ENCODE data around the gene SULT1C2.
"Not testable (repeated sequence)": the region's sequence is repeated elsewhere in the genome, so short reads cannot be mapped to it uniquely, and the experiment has no call there.

The SULT1C2 gene

DNA sequence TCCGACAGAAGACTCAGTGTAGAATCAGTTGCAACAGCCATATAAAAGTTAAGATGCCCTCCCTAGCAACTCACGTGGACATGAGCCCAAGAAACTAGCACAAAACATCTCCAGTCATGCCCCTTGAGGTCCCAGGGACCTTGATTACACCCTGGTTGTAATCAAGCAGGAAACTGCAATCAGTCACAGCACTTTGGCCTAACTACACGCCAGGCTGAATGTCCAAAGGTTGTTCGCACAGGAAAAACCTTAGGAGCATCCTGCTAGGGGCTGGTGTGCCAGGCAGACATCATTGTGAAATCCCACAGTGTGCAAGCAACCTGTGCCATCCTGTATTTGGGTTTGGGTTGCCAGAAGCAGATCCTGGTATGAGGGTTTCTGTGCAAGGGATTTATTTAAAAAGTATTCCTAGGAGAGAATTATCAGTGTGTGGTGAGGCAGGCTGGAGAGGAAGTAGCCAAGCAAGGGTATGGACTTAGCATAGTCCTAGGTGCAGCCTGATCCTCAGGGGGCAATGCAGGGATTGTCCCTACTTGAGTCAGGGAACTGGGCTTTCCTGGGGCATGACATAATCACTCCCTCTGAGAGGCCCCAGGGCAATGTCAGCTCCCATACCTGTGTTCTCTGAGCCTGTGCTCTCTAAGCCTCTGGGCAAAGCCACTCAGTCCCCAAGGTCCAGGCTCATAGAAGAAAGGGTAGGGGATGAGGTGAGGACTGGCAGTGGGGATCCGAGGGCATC, 17.8 kb upstream of the SULT1C2 start:
- TF ChIP-seq GATA1 (IDR thresholded peaks at IDR 0.05; ENCODE audit: low read depth, low read length) = no peak
- TF ChIP-seq POLR2A (IDR thresholded peaks at IDR 0.05; ENCODE audit: low read length) = no peak
- DNase-seq = no peak

DNA sequence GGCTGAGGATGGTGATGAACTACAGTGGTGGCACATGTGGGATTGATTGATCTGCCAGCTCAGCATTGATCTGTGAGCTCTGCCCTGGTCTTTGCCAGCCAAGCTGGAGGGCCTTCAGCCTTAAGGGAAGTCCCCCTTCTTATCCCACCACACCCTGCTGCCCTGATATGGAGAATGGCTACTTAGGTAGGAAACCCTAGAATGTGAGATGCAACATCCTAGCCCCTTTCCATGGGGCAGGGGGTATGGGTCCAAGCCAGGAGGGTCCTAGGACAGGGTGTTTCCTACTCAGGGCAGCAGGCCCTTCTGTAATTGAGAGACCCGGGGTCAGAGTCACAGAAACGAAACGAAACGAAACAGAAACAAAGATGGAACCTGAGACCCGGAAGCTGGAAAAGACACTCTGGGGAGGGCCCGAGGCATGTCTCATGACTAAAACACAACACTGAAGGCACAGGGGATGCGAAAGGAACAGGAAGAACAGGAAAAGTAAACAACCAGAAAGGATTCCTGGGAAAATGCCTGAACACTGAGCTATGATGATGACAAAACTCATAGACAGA, 16.9 kb upstream of the SULT1C2 start:
- DNase-seq = no peak
- TF ChIP-seq POLR2A (IDR thresholded peaks at IDR 0.05; ENCODE audit: low read length) = no peak
- TF ChIP-seq GATA1 (IDR thresholded peaks at IDR 0.05; ENCODE audit: low read depth, low read length) = no peak

DNA sequence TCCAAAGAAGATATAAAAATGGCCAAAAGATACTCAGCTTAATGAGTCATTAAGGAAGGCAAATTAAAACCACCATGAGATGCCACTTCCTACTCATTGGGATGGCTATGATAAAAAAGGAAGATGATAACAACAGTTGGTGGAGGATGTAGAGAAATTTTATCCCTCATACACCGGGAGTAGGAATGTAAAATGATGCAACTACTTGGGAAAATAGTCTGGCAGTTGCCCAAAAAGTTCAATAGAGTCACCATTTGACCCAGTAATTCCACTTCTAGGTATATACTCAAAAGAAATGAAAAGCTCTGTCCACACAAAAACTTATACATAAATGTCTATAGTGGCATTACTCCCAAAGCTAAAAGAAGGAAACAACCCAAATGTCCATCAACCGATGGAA, 10.1 kb upstream of the SULT1C2 start:
- TF ChIP-seq POLR2A (IDR thresholded peaks at IDR 0.05; ENCODE audit: low read length) (no peak), GATA1 (IDR thresholded peaks at IDR 0.05; ENCODE audit: low read depth, low read length) (no peak)
- DNase-seq = no peak

DNA sequence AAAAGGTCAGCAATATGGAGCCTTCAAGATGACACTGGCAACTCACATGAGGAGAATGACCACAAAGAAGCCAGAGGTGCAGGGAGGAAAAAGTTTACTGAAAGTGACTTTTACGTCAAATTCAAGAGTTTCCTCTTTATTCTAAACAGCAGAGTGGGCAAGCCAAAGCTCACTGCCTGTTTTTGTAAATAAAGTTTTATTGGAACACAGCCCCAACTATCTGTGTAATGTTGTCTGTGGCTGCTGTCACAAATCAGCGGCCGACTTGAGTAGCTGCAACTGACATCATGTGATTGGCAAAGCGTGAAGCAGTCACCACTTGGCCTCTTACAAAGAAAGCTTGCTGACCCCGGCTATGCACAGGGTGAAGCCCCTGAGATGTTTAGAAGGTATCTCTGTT, 9.2 kb upstream of the SULT1C2 start:
- DNase-seq = no peak
- TF ChIP-seq GATA1 (IDR thresholded peaks at IDR 0.05; ENCODE audit: low read depth, low read length) (no peak), POLR2A (IDR thresholded peaks at IDR 0.05; ENCODE audit: low read length) (no peak)

DNA sequence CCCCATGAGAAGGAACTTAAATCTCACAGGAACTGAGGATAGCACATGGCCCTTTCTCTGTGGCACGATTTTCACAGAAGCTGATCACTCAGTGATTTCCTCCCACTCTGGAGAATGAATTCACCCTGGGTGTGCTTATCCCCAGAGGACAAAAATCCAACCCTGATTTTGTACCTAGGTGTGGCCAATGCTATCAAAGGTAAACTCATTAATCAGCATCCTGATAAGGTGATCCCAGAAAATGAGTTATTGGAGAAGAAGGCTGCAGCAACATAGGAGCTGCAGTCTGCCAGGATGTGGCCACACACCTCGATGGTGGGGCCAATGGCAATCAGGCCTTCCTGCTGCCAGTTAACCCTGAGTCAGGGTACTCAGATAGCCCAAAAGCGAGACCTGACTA, 8.2 kb upstream of the SULT1C2 start:
- no peak for DNase-seq
- TF ChIP-seq POLR2A (IDR thresholded peaks at IDR 0.05; ENCODE audit: low read length) = no peak
- no peak for TF ChIP-seq GATA1 (IDR thresholded peaks at IDR 0.05; ENCODE audit: low read depth, low read length)

DNA sequence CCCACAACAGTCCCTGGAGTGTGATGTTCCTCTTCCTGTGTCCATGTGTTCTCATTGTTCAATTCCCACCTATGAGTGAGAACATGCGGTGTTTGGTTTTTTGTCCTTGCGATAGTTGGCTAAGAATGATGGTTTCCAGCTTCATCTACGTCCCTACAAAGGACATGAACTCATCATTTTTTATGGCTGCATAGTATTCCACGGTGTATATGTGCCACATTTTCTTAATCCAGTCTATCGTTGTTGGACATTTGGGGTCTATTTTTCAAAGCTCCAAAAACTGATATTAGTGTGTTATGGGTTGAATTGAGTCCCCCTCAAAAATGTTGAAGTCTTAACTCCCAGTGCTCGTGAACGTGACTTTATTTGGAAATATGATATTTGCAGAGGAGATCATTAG, 4.1 kb upstream of the SULT1C2 start:
- not testable (repeated sequence) for DNase-seq

DNA sequence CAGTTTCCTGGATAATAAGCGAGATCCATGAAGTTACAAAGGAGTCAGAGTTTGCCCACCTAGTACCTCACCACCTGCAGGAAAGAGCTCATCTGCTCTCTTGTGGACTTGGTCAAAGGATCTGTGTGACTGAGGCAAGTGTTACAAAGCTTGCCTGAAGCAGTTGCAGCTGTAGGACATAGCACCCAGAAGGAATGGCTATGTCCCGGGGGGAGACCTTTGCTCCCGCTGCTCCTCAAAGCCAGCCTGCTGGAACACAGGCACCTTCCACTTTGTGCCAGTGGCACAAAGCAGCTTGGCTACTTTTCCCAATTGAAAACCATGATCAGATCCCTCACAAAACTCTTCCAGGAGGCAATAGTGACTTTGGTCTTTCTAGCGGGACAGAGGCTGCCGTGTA, 3.1 kb upstream of the SULT1C2 start:
- DNase-seq = no peak
- TF ChIP-seq POLR2A (IDR thresholded peaks at IDR 0.05; ENCODE audit: low read length) (no peak), GATA1 (IDR thresholded peaks at IDR 0.05; ENCODE audit: low read depth, low read length) (no peak)

DNA sequence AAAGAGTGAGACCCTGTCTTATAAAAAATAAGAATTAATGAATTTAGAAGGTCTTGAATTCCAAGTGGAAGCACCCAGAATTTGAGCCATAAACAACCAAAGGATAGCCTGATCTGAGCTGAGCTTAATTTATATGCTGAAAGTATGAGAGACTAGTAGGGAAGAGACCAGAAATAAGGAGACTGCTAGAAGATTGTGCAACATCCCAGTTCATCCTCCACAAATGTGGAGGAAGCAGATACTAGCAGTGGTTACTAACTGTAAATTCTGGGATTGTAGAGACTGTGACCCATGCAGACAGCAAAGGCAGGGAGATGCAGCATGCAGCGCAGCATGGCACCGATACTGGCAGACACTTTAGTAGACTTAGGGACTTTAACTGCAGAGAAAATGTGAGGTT, 1.5 kb upstream of the SULT1C2 start:
- TF ChIP-seq GATA1 (IDR thresholded peaks at IDR 0.05; ENCODE audit: low read depth, low read length) (no peak), POLR2A (IDR thresholded peaks at IDR 0.05; ENCODE audit: low read length) (no peak)

DNA sequence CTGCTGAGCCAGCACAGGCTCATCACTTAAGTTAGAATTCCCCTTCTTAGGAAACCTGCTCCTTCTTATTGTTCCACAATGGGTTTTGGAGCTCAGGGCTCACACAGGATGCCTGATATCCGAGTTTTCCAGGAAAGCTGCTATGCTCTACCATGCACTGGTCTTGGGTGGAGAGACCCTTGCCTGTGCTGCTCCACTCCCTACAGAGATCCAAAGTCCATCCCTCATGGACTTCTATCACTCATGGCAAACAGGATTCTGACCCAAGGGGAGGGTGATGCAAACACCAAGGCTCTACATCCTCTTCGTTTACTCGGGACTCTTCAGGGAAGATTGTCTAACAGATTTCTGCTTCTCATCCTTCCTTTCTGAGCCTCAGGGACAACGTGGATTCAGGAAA, 5.2 kb downstream of the SULT1C2 start:
- no peak for TF ChIP-seq GATA1 (IDR thresholded peaks at IDR 0.05; ENCODE audit: low read depth, low read length)
- TF ChIP-seq POLR2A (IDR thresholded peaks at IDR 0.05; ENCODE audit: low read length) = no peak
- no peak for DNase-seq

More for the DNA sequence above, 1.5 kb upstream of the SULT1C2 start:
- no peak for DNase-seq

DNA sequence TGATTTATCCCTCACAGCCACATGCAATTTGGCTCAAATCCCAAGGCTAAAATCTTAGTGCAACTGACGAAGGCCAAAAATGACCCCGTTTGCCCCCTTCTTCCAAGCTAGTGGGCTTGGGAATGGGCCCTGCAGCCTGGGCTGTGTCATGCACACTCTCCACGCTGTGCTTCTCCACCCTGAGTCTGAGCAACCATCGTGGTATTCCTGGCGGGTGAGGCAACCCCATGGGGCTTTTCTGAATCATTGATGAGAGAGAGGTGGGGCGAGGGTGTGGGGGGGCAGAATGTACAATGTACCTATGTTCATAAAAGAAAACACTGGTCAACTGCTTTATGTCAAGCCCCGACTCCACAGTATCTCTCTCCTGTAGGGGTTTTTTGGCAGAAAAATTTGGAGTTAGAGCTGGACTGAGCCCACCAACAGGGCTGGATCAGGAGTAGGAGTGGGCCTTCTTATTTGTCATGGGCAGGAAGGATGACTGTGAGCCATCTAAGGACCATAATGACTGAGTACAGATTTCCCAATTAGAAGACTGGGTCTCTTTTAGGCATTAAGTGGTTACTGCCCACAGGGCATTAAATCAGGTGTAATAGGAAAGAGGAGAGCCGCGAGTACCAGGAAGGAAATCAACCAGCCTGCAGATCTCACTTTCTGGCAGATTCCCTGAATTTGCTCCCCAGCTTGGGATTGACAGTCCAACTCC, 8.9 kb downstream of the SULT1C2 start:
- TF ChIP-seq GATA1 (IDR thresholded peaks at IDR 0.05; ENCODE audit: low read depth, low read length) (no peak), POLR2A (IDR thresholded peaks at IDR 0.05; ENCODE audit: low read length) (no peak)
- DNase-seq = no peak

DNA sequence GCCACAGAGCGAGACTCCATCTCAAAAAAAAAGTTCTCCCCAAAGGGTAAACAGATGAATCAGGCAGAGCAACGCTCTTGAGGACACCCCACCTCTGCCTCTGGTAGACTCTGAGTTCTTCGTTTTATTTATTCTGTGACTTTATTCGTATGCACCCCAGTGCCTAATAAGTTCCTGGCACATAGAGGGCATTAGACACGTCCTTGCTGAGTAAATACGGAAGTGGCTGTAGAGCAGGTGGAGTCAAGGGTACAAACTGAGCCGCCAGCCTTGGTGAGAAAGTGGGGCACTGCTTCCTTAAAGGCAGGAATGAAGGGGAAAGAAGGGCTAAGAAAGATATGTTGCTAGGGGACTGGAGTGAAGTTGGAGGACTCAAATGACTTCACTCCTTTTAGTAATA, 12.9 kb downstream of the SULT1C2 start:
- no peak for DNase-seq
- no peak for TF ChIP-seq POLR2A (IDR thresholded peaks at IDR 0.05; ENCODE audit: low read length)
- TF ChIP-seq GATA1 (IDR thresholded peaks at IDR 0.05; ENCODE audit: low read depth, low read length) = no peak

DNA sequence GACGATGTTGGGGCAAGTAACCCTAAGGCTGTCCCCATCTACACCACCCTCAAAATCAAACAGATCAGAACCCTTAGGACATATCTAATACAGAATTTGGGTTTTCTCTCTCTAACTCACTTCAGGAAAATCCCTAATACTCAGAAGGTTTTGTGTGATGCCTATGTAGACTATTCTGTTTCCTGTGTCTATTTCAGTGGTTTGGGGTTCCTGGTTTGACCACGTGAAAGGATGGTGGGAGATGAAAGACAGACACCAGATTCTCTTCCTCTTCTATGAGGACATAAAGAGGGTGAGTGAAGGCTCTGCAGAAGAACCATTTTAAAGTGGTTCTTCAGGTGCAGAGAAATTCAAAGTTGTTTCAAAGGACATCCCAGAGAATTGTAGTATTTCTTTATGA, 16.3 kb downstream of the SULT1C2 start:
- no peak for DNase-seq
- TF ChIP-seq GATA1 (IDR thresholded peaks at IDR 0.05; ENCODE audit: low read depth, low read length) = no peak
- no peak for TF ChIP-seq POLR2A (IDR thresholded peaks at IDR 0.05; ENCODE audit: low read length)

DNA sequence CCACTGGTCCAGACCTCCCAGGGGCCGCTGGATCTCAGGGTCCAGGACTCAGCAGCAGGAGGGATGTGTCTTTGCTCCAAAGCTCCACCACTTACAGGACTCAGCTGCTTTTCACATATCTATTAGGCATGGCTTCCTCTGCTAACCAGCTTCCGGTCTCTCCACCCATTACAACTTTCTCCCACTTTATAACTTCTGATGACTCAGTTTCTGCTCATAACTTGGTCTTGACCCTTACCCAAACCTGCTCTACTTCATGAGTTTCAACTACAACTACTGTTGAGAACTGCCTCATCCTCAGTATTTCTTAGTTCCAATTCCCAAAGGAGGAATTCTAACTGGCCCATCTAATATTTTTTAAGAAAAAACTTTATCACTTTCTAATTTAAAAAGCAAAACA, 17.2 kb downstream of the SULT1C2 start:
- TF ChIP-seq POLR2A (IDR thresholded peaks at IDR 0.05; ENCODE audit: low read length) (no peak), GATA1 (IDR thresholded peaks at IDR 0.05; ENCODE audit: low read depth, low read length) (no peak)
- DNase-seq = no peak

DNA sequence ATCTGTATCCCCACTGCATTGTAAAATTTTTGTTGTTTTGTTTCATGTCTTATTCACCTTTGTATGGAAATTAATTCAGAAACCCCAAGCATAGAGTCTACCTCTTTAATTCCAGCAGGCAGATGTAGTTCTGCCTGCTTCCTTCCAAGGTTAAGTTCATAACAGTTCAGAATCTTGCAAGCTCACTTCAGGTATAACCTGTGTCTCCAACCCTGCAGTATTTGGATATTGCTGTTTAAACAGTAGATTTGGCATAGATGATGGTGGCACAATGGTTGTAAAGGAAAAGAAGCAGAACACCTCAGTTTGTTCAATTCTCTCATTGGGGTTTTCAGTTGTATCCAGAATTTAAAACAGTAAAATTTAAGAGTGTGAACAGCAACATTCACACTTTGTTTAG, 21.2 kb downstream of the SULT1C2 start:
- no peak for TF ChIP-seq GATA1 (IDR thresholded peaks at IDR 0.05; ENCODE audit: low read depth, low read length)
- no peak for TF ChIP-seq POLR2A (IDR thresholded peaks at IDR 0.05; ENCODE audit: low read length)
- DNase-seq = no peak

Data from erythroblast (primary cell).